HepG2 (cell line): ENCODE data around the gene RINL. TPM values are rescaled to one million over a fixed set of nuclear protein-coding genes. Genes with fewer than 3 reads are reported as not detected.
"Not testable (repeated sequence)": the region's sequence is repeated elsewhere in the genome, so short reads cannot be mapped to it uniquely, and the experiment has no call there.

ENCODE experiments used
- ATAC-seq: fragments of 200-7000 bp; cut with Tn5 transposase; 3 replicates; pipeline ENCODE4 v1.9.1; 2020; ENCODE audit warnings: mild to moderate bottlenecking, moderate library complexity
- BruUV-seq: library from RNA; stranded (reverse); fragments of 400-500 nt; replicated peaks from 2 replicates; lab custom pipeline; 2021; lab: Mats Ljungman, UMichigan
- CTCF ChIA-PET: fragments of 300-600 bp; formaldehyde crosslinking; extraction: SDS; loops from one replicate; lab custom pipeline; 2021; ENCODE audit warnings: low total read pairs, inconsistent platforms, low intra/inter-chr PET ratio; lab: Yijun Ruan, JAX
- POLR2A ChIA-PET: fragments of 350-600 bp; sonication (Branson Sonifier 250); formaldehyde crosslinking; loops from one replicate; lab custom pipeline; 2020; ENCODE audit warnings: antibody characterized with exemption, inconsistent platforms; lab: Yijun Ruan, JAX
- DNase-seq: peaks from one replicate; pipeline ENCODE4 v3.0.0-alpha.2; 2015; ENCODE audit warnings: low spot score
- FAIRE-seq: peaks from 3 replicates; lab custom pipeline; 2011; peaks lifted over from hg19 to GRCh38; lab: Jason Lieb, UNC
- H2AFZ ChIP-seq: one replicate; pipeline ENCODE4 v1.6.1; 2011; ENCODE audit warnings: low read length, inconsistent platforms
- H3K27ac ChIP-seq: fragments of 300-600 bp; 3 replicates; pipeline ENCODE4 v1.8.0; 2011; ENCODE audit warnings: mixed run types, mild to moderate bottlenecking, mixed read lengths, low read length, inconsistent platforms; ENCODE audit not compliant: insufficient read depth; ENCODE audit errors: extremely low read length
- H3K27me3 ChIP-seq, 2 experiments: fragments of 200-600 bp in 1 of 2; 2 replicates in 1 of 2; 3 replicates in 1 of 2; pipeline versions ENCODE4 v1.6.0 to v1.8.0; 2011; ENCODE audit warnings: low read length in 2 of 2, mild to moderate bottlenecking in 2 of 2, moderate library complexity in 2 of 2, inconsistent platforms in 1 of 2; ENCODE audit not compliant: insufficient read depth in 2 of 2, control insufficient read depth in 1 of 2
- H3K36me3 ChIP-seq, 2 experiments: fragments of 200-600 bp in 1 of 2; replicated peaks in 1 of 2; 2 replicates in 1 of 2; 3 replicates in 1 of 2; pipeline versions ENCODE4 v1.5.1 to v1.8.0; 2011; ENCODE audit warnings: low read length in 2 of 2, inconsistent platforms in 1 of 2; ENCODE audit not compliant: insufficient read depth in 2 of 2, control insufficient read depth in 1 of 2
- H3K4me1 ChIP-seq: 2 replicates; pipeline ENCODE4 v1.5.1; 2012; ENCODE audit warnings: low read length, inconsistent platforms; ENCODE audit not compliant: insufficient read depth
- H3K4me2 ChIP-seq: 2 replicates; pipeline ENCODE4 v1.6.0; 2011; ENCODE audit warnings: low read depth, low read length, inconsistent platforms
- H3K4me3 ChIP-seq, 3 experiments: fragments of 200-600 bp in 1 of 3; sonication (generic), shearing (Covaris generic) in 1 of 3; replicated peaks in 1 of 3; 2 replicates each; pipeline ENCODE4 v1.5.1; 2011 to 2016; ENCODE audit warnings: low read length in 3 of 3, inconsistent platforms in 2 of 3, low read depth in 2 of 3, mild to moderate bottlenecking in 2 of 3, control low read depth in 1 of 3, mixed read lengths in 1 of 3; ENCODE audit not compliant: insufficient read depth in 1 of 3
- H3K79me2 ChIP-seq: one replicate; pipeline ENCODE4 v1.6.1; 2011; ENCODE audit warnings: low read length, inconsistent platforms; ENCODE audit not compliant: insufficient read depth
- H3K9ac ChIP-seq: 2 replicates; pipeline ENCODE4 v1.6.0; 2011; ENCODE audit warnings: mild to moderate bottlenecking, low read depth, low read length, inconsistent platforms; ENCODE audit not compliant: insufficient read depth
- H3K9me3 ChIP-seq: 2 replicates; pipeline ENCODE4 v1.5.1; 2012; ENCODE audit warnings: mild to moderate bottlenecking, low read length
- H4K20me1 ChIP-seq: 2 replicates; pipeline ENCODE4 v1.6.0; 2011; ENCODE audit warnings: inconsistent platforms, mild to moderate bottlenecking, low read length, moderate library complexity; ENCODE audit not compliant: insufficient read depth
- KDM4B ChIP-seq: sonication (generic); formaldehyde crosslinking; IDR thresholded peaks from 2 replicates; pipeline ENCODE4 v1.4.0; 2020; ENCODE audit warnings: missing genetic modification reagents
- SOX13 ChIP-seq, 3 experiments: fragments of 450-650 bp in 1 of 3; sonication (generic) in 1 of 3; formaldehyde crosslinking in 1 of 3; IDR thresholded peaks in 2 of 3; conservative IDR thresholded peaks in 1 of 3; 2 replicates each; pipeline versions ENCODE4 v1.5.0 to v1.6.1; 2016 to 2020; ENCODE audit warnings: antibody characterized with exemption in 1 of 3, mild to moderate bottlenecking in 1 of 3, missing compliant biosample characterization in 1 of 3, missing genetic modification reagents in 1 of 3, moderate library complexity in 1 of 3
- WGBS: methylation state at CpG from one replicate; pipeline ENCODE4 v1.1.6; 2017; ENCODE audit warnings: low lambda C conversion rate; 5-methylcytosine and 5-hydroxymethylcytosine counted together
- in situ Hi-C: cut with HindIII; loops from 2 replicates; pipeline ENCODE4 v1.10.0; 2017; ENCODE audit warnings: low pct_unique_long_range_greater_than_20kb; ENCODE audit not compliant: extremely low pct_ligation_motif_present
- intact Hi-C: fragments of 100-400 bp; cut with micrococcal nuclease; formaldehyde crosslinking; loops from one replicate; pipeline ENCODE4 v1.10.0; 2022; ENCODE audit not compliant: unreplicated experiment
- polyA plus RNA-seq, 8 experiments: library from polyadenylated mRNA; depleted of rRNA in 3 of 8; stranded (reverse) in 7 of 8; unstranded in 1 of 8; fragments of >200 nt; fragmentation: Illumina TruSeq in 4 of 8; extraction: Trizol in 4 of 8; gene quantifications; 2 replicates each; pipeline versions ENCODE4 v1.2.1 to v1.2.3, GENCODE V29; 2011 to 2016; ENCODE audit warnings: low read depth in 4 of 8, missing spikeins in 1 of 8, mixed read lengths in 1 of 8; ENCODE audit not compliant: insufficient read depth in 1 of 8
- total RNA-seq, 5 experiments: library from RNA; depleted of rRNA; stranded (reverse); fragments of >200 nt; fragmentation: Illumina TruSeq; extraction: Trizol; gene quantifications; 2 replicates each; pipeline ENCODE4 v1.2.3, GENCODE V29; 2016; ENCODE audit warnings: low read depth in 1 of 5

The RINL gene
- total and polyA plus RNA-seq, 2 of the 13 experiments (the other 11 are each of a cell fraction or from before 2014, with no cell fraction given): 11.4 to 18.0 TPM

DNA sequence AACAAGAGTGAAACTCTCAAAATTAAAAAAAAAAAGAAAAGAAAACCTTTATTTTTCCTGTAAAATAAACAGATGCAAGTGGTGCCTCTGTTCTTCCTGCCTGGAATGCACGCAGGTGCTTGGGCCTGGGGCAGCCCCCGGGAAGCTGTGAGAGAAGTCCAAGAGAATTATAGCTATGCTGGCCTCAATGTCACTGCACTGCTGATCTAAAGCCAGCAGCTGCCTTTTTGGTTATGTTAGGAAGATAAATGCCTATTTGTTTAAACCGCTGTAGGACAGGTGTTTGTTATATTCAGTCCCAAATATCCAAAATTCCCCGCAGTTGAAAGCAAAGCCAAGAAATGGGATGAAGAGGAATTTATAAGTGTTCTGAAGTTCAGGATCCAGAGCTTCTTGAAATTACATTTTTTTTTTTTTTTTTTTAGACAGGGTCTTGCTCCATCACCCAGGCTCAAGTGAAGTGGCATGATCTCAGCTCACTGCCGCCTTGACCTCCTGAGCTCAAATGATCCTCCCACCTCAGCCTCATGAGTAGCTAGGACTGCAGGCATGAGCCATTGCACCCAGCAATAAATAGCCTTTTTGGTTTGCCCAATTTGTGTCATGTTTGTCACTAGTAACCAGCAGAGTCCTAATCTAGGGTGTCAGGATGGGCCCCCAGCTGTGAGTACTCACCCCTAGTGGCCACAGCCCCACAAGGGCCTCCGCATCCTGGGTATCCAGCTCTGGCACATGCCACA is 2.2 kb downstream of the RINL start:
- Histone ChIP-seq H3K27ac (no peak overlapping the region), H3K9me3 (no peaks in the 10 kb centered on the region), H3K4me2 (no peak overlapping the region), H3K4me3 (no peak overlapping the region), H3K27me3 (no peaks in the 10 kb centered on the region), H3K36me3 (no peaks in the 10 kb centered on the region), H3K4me1 (peaks cover 45% of the 10 kb centered on the region), H4K20me1 (no peaks in the 10 kb centered on the region), H3K9ac (no peak overlapping the region), H2AFZ (no peak overlapping the region), H3K79me2 (no peaks in the 10 kb centered on the region)
- ATAC-seq: peak; percentile 17; the same call in 1 of the 3 replicates
- ChIA-PET CTCF (no interaction called here), POLR2A (interaction anchor here (1.2 to 5.6 kb wide), 2 partner anchors 23 to 26 kb away, joined by 4 to 37 read pairs; partner anchors contain the start of gene HNRNPL)
- in situ Hi-C loops (no loop called here), intact Hi-C loops (no loop called here)
- DNase-seq: no peak
- no peak for FAIRE-seq
- 83% methylated on average over 6 of the region's 6 CpGs for WGBS
- BruUV-seq: no TSS peak
- TF ChIP-seq SOX13 (IDR thresholded peaks at IDR 0.05) (no peak), SOX13 (CRISPR knock-in tag; conservative IDR thresholded peaks at IDR 0.05 in 1 of 2, IDR thresholded peaks at IDR 0.05 in 1 of 2) (no peak), KDM4B (CRISPR knock-in tag) (no peak)

DNA sequence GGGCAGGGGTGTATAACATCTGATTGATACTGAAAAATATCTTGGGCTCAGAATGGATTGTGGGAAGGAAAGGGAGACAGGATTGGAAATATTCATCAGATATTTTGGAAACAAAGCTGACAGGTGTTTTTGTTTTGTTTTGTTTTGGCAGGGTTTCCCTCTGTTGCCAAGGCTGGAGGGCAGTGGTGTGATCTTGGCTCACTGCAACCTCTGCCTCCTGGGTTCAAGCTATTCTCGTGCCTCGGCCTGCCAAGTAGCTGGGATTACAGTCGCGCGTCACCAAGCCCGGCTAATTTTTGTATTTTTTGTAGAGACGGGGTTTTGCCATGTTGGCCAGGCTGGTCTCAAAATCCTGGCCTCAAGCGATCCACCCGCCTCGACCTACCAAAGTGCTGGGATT is 4.7 kb downstream of the RINL start:
- ATAC-seq, DNase-seq, H3K36me3 ChIP-seq, H3K27me3 ChIP-seq, H3K4me3 ChIP-seq, CTCF ChIA-PET, H3K9ac ChIP-seq, H2AFZ ChIP-seq, H4K20me1 ChIP-seq, H3K4me2 ChIP-seq, H3K79me2 ChIP-seq, H3K9me3 ChIP-seq, intact Hi-C loops, in situ Hi-C loops, H3K27ac ChIP-seq, FAIRE-seq, BruUV-seq, POLR2A ChIA-PET: not testable (repeated sequence)
- peaks cover 24% of the 10 kb centered on the region for H3K4me1 ChIP-seq
- WGBS: 95% methylated on average over 10 of the region's 10 CpGs
